Thoracic aorta (tissue), 2 donors: ENCODE measurements around the gene MRTFB. TPM values are rescaled to one million over a fixed set of nuclear protein-coding genes. Genes with fewer than 3 reads are reported as not detected.

Experiments used
- ATAC-seq: fragments of 150-250 bp; one replicate; pipeline ENCODE4 v1.8.0; 2017; ENCODE audit warnings: low read depth; ENCODE audit not compliant: insufficient number of reproducible peaks, low FRiP score
- DNase-seq: peaks from one replicate; pipeline ENCODE4 v3.0.0-alpha.2; 2020; ENCODE audit warnings: low spot score
- H3K27ac ChIP-seq, 2 donors: fragments of 200-600 bp; sonication (generic); 1 replicate in 1 of 2; 2 replicates in 1 of 2; pipeline ENCODE4 v1.5.1; 2016; ENCODE audit warnings: mild to moderate bottlenecking in 2 of 2, moderate library complexity in 2 of 2
- H3K27me3 ChIP-seq: fragments of 200-600 bp; sonication (generic); replicated peaks from 2 replicates; pipeline ENCODE4 v1.6.0; 2016; ENCODE audit warnings: mild to moderate bottlenecking; ENCODE audit not compliant: insufficient read depth
- H3K36me3 ChIP-seq: fragments of 200-600 bp; sonication (generic); one replicate; pipeline ENCODE4 v1.5.1; 2016
- H3K4me1 ChIP-seq, 2 donors: fragments of 200-600 bp; sonication (generic); 1 replicate in 1 of 2; 2 replicates in 1 of 2; pipeline versions ENCODE4 v1.5.1 to v1.6.0; 2016; ENCODE audit warnings: low read depth in 2 of 2, mild to moderate bottlenecking in 1 of 2; ENCODE audit not compliant: control insufficient read depth in 1 of 2
- H3K4me3 ChIP-seq: fragments of 200-600 bp; sonication (generic); 2 replicates; pipeline ENCODE4 v1.5.1; 2016; ENCODE audit warnings: mild to moderate bottlenecking
- H3K9me3 ChIP-seq: fragments of 200-600 bp; sonication (generic); 2 replicates; pipeline ENCODE4 v1.5.1; 2016
- CTCF ChIP-seq: fragments of 200-600 bp; sonication (generic); IDR thresholded peaks from one replicate; pipeline ENCODE4 v1.5.1; 2019; ENCODE audit warnings: antibody characterized with exemption
- total RNA-seq, 2 donors: library from RNA; depleted of rRNA; stranded (reverse); fragments of >200 nt; gene quantifications; one replicate each; pipeline versions ENCODE4 v1.1.0 to v1.2.3, GENCODE V29; 2016

The MRTFB gene
- total RNA-seq, 2 donors from 2014 or later = 38.0 to 73.8 TPM

GRCh38 chr16:14298374-14299122 lies 227.4 kb downstream of the MRTFB start:
- no peak for ATAC-seq
- Histone ChIP-seq H3K27ac (peak overlapping the region; percentile 64 to 65), H3K4me3 (no peak overlapping the region), H3K27me3 (no peaks in the 10 kb centered on the region), H3K36me3 (no peaks in the 10 kb centered on the region), H3K9me3 (no peaks in the 10 kb centered on the region), H3K4me1 (peaks cover 0 to 6% of the 10 kb centered on the region in 2 donors)
- no peak for TF ChIP-seq CTCF
- no peak for DNase-seq

DNA sequence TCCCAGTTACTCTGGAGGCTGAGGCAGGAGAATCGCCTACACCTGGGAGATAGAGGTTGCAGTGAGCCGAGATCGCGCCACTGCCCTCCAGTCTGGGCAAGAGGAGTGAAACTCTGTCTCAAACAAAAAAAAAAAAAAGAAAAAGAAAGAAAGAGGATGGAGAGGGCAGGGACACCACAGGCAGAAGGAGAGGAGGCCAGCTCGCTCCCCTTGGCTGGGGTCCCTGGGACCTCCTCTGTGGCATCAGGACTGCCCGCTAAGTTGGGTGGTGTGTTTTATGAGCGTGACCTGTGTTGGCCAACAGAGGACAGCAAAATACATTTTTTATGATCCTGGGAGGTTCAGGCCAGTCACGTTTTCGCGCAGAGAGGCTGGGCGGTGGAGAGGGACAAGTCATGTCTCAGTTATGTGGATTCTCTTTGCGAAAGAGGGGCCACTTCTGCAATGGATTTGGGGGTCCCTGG lies 229.6 kb downstream of the MRTFB start:
- Histone ChIP-seq H3K4me1 (peaks cover 0 to 20% of the 10 kb centered on the region in 2 donors), H3K27me3 (no peaks in the 10 kb centered on the region), H3K4me3 (peak overlapping the region; percentile 99), H3K27ac (peak overlapping the region; percentile 88 to 90), H3K36me3 (no peaks in the 10 kb centered on the region), H3K9me3 (no peaks in the 10 kb centered on the region)
- DNase-seq (peak; percentile 49), ATAC-seq (peak; percentile 59)
- TF ChIP-seq CTCF = peak; percentile 55

DNA sequence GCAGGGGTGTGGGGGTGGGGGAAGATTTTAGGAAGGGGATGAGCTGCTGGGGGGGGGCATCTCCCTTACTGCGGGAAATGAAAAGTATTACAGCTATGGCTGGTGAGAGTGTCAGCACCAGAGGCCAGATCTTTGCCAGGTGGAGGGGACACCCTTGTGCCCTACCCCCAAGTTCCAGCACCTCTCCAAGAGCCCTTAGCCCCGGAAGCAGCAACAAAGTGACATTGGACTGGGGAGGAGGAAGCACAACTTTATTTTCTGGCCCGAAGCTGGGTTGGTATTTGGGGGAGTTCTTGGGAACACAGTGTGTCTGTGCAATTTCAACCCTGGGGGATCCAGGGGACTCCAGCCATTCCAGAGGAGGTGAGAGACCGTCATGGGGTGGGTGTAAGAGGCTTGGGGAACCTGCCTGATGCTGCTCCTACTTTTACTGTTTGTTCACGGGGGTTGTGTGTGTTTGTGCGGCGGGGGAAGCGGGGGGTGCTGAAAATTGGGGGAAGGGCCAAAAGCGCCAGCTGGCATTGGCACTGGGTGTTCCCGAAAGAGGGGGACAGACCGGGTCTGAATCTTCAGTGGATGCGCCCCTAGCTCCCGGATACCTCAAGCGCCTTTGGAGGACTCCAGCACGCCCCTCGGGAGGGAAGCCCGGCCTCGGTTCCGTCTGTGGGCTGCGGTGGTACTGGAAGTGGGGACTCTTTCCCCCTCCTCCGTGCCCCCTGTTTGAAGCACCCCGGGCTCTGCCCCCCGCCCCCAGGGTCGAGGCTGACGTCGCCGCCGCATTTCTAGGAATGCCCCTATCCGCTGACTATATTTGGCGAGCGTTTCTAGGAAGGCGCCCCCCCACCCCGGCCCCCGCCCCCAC lies 230.3 kb downstream of the MRTFB start:
- no peak for TF ChIP-seq CTCF
- no peaks in the 10 kb centered on the region for H3K36me3 ChIP-seq
- H3K4me3 ChIP-seq = peak overlapping the region; percentile 99
- no peaks in the 10 kb centered on the region for H3K9me3 ChIP-seq
- H3K27ac ChIP-seq = peak overlapping the region; percentile 88 to 90
- H3K4me1 ChIP-seq = peaks cover 0 to 27% of the 10 kb centered on the region in 2 donors
- no peaks in the 10 kb centered on the region for H3K27me3 ChIP-seq
- no peak for DNase-seq
- ATAC-seq = no peak

- no peak for DNase-seq
- peaks cover 5 to 33% of the 10 kb centered on the region in 2 donors for H3K4me1 ChIP-seq
Measured at GRCh38 chr16:14302031-14302398, 230.9 kb downstream of the MRTFB start.

More at GRCh38 chr16:14302031-14302398, 230.9 kb downstream of the MRTFB start:
- Histone ChIP-seq H3K36me3 (no peaks in the 10 kb centered on the region), H3K27ac (peak overlapping the region; percentile 66 to 84), H3K27me3 (no peaks in the 10 kb centered on the region), H3K9me3 (no peaks in the 10 kb centered on the region), H3K4me3 (peak overlapping the region; percentile 99)
- peak; percentile 37 for ATAC-seq
- TF ChIP-seq CTCF = no peak
